H1 (cell line): ENCODE data around the gene ADK. TPM values are rescaled to one million over a fixed set of nuclear protein-coding genes. Genes with fewer than 3 reads are reported as not detected.

Experiments used
- CTCF ChIA-PET: fragments of 300-600 bp; sonication (Branson Sonifier 250); formaldehyde crosslinking; loops from one replicate; lab custom pipeline; 2021; ENCODE audit not compliant: partially characterized antibody; lab: Charles Lee
- POLR2A ChIA-PET: fragments of 300-600 bp; sonication (Branson Sonifier 250); formaldehyde crosslinking; loops from one replicate; lab custom pipeline; 2021; ENCODE audit warnings: inconsistent platforms; ENCODE audit not compliant: partially characterized antibody; lab: Charles Lee
- DNase-seq, 2 experiments: peaks; one replicate each; pipeline versions ENCODE4 v3.0.0 to v3.0.0-alpha.2; 2010 to 2022; ENCODE audit warnings: low spot score in 2 of 2, low read depth in 1 of 2, mixed read lengths in 1 of 2
- FAIRE-seq: peaks from 2 replicates; lab custom pipeline; 2011; peaks lifted over from hg19 to GRCh38; lab: Jason Lieb, UNC
- H2AFZ ChIP-seq: 2 replicates; pipeline ENCODE4 v1.8.1; 2012; ENCODE audit warnings: low read length, inconsistent platforms
- H2AK5ac ChIP-seq: 2 replicates; pipeline ENCODE4 v1.6.1; 2013; ENCODE audit warnings: low read depth, low read length
- H2BK120ac ChIP-seq: replicated peaks from 2 replicates; pipeline ENCODE3; 2013; ENCODE audit warnings: low read depth, low read length, inconsistent platforms
- H2BK12ac ChIP-seq: 2 replicates; pipeline ENCODE4 v1.6.1; 2013; ENCODE audit warnings: low read depth, low read length
- H2BK15ac ChIP-seq: 2 replicates; pipeline ENCODE4 v1.6.1; 2013; ENCODE audit warnings: low read length
- H2BK20ac ChIP-seq: 2 replicates; pipeline ENCODE4 v1.6.1; 2013; ENCODE audit warnings: low read length
- H2BK5ac ChIP-seq: 2 replicates; pipeline ENCODE4 v1.6.1; 2013; ENCODE audit warnings: low read depth, low read length
- H3K14ac ChIP-seq: 2 replicates; pipeline ENCODE4 v1.6.1; 2013; ENCODE audit warnings: inconsistent platforms; ENCODE audit not compliant: insufficient read length
- H3K18ac ChIP-seq: 2 replicates; pipeline ENCODE4 v1.6.1; 2013; ENCODE audit warnings: low read length; ENCODE audit errors: extremely low read depth
- H3K23ac ChIP-seq: 2 replicates; pipeline ENCODE4 v1.6.1; 2013; ENCODE audit warnings: inconsistent platforms; ENCODE audit not compliant: insufficient read length
- H3K23me2 ChIP-seq: 2 replicates; pipeline ENCODE4 v1.6.1; 2013; ENCODE audit warnings: low read depth, low read length
- H3K27ac ChIP-seq: 2 replicates; pipeline ENCODE4 v1.6.1; 2011; ENCODE audit warnings: low read depth, low read length, inconsistent platforms
- H3K27me3 ChIP-seq, 4 experiments: replicated peaks in 1 of 4; 1 replicate in 1 of 4; 2 replicates in 3 of 4; pipeline versions ENCODE4 v1.6.1 to v1.8.1; 2011 to 2013; ENCODE audit warnings: low read length in 3 of 4, mild to moderate bottlenecking in 3 of 4, inconsistent platforms in 2 of 4, mixed read lengths in 2 of 4, moderate library complexity in 1 of 4; ENCODE audit not compliant: control insufficient read depth in 3 of 4, insufficient read depth in 3 of 4; ENCODE audit errors: extremely low read depth in 1 of 4
- H3K36me3 ChIP-seq, 4 experiments: 2 replicates each; pipeline versions ENCODE4 v1.6.1 to v1.8.1; 2011 to 2013; ENCODE audit warnings: mild to moderate bottlenecking in 4 of 4, low read length in 3 of 4, moderate library complexity in 2 of 4, control low read depth in 1 of 4, inconsistent platforms in 1 of 4; ENCODE audit not compliant: insufficient read depth in 4 of 4, control insufficient read depth in 2 of 4
- H3K4ac ChIP-seq: replicated peaks from 2 replicates; pipeline ENCODE3; 2013; ENCODE audit warnings: low read length, low read depth, mixed read lengths, inconsistent platforms; ENCODE audit not compliant: insufficient read length
- H3K4me1 ChIP-seq, 4 experiments: replicated peaks in 1 of 4; 1 replicate in 1 of 4; 2 replicates in 3 of 4; pipeline versions ENCODE4 v1.6.1 to v1.8.1; 2011 to 2013; ENCODE audit warnings: low read length in 3 of 4, inconsistent platforms in 2 of 4, mixed read lengths in 1 of 4; ENCODE audit not compliant: insufficient read depth in 4 of 4, control insufficient read depth in 3 of 4
- H3K4me2 ChIP-seq, 2 experiments: 2 replicates each; pipeline versions ENCODE4 v1.6.1 to v1.8.1; 2011 to 2013; ENCODE audit warnings: low read depth in 2 of 2, low read length in 2 of 2, control low read depth in 1 of 2, inconsistent platforms in 1 of 2, mild to moderate bottlenecking in 1 of 2; ENCODE audit not compliant: insufficient read depth in 1 of 2
- H3K4me3 ChIP-seq, 4 experiments: fragments of 200-600, 300-600 bp in 1 of 4; sonication (generic), shearing (Covaris generic), sonication (Bioruptor Twin) in 1 of 4; 2 replicates each; pipeline versions ENCODE4 v1.5.1 to v1.8.1; 2011 to 2016; ENCODE audit warnings: low read length in 4 of 4, low read depth in 3 of 4, control low read depth in 2 of 4, inconsistent platforms in 2 of 4, mild to moderate bottlenecking in 2 of 4, mixed read lengths in 1 of 4, moderate library complexity in 1 of 4; ENCODE audit not compliant: insufficient read depth in 2 of 4; ENCODE audit errors: extremely low read depth in 1 of 4
- H3K56ac ChIP-seq: replicated peaks from 2 replicates; pipeline ENCODE3; 2013; ENCODE audit warnings: low read depth, mild to moderate bottlenecking, mixed read lengths, low read length, inconsistent platforms; ENCODE audit not compliant: insufficient read length
- H3K79me1 ChIP-seq: 2 replicates; pipeline ENCODE4 v1.6.1; 2013; ENCODE audit warnings: low read depth, low read length, control low read depth
- H3K79me2 ChIP-seq, 2 experiments: 2 replicates each; pipeline versions ENCODE4 v1.6.1 to v1.8.1; 2012 to 2013; ENCODE audit warnings: low read length in 2 of 2, mild to moderate bottlenecking in 2 of 2, inconsistent platforms in 1 of 2; ENCODE audit not compliant: insufficient read depth in 2 of 2, control insufficient read depth in 1 of 2
- H3K9ac ChIP-seq, 4 experiments: replicated peaks in 1 of 4; 1 replicate in 1 of 4; 2 replicates in 3 of 4; pipeline versions ENCODE4 v1.6.1 to v1.8.1; 2011 to 2013; ENCODE audit warnings: low read depth in 3 of 4, low read length in 3 of 4, control low read depth in 2 of 4, mild to moderate bottlenecking in 2 of 4, moderate library complexity in 2 of 4, inconsistent platforms in 1 of 4; ENCODE audit errors: extremely low read depth in 1 of 4
- H3K9me3 ChIP-seq, 2 experiments: 2 replicates each; pipeline versions ENCODE4 v1.6.1 to v1.8.1; 2012 to 2013; ENCODE audit warnings: mild to moderate bottlenecking in 2 of 2, moderate library complexity in 2 of 2, control low read depth in 1 of 2, inconsistent platforms in 1 of 2, low read depth in 1 of 2, low read length in 1 of 2, mixed read lengths in 1 of 2; ENCODE audit not compliant: insufficient read depth in 2 of 2
- H4K20me1 ChIP-seq, 2 experiments: replicated peaks in 1 of 2; 2 replicates each; pipeline versions ENCODE3 to v1.8.1; 2011 to 2013; ENCODE audit warnings: inconsistent platforms in 2 of 2, low read length in 2 of 2, mild to moderate bottlenecking in 1 of 2; ENCODE audit not compliant: insufficient read depth in 2 of 2, control insufficient read depth in 1 of 2
- H4K5ac ChIP-seq: 2 replicates; pipeline ENCODE4 v1.6.1; 2013; ENCODE audit warnings: low read length, low read depth, mixed read lengths, inconsistent platforms; ENCODE audit not compliant: insufficient read length
- H4K8ac ChIP-seq: 2 replicates; pipeline ENCODE4 v1.8.0; 2013; ENCODE audit warnings: mild to moderate bottlenecking, moderate library complexity, low read length, inconsistent platforms; ENCODE audit not compliant: insufficient read depth; ENCODE audit errors: extremely low read depth
- H4K91ac ChIP-seq: replicated peaks from 2 replicates; pipeline ENCODE3; 2013; ENCODE audit warnings: low read length, mixed read lengths, inconsistent platforms; ENCODE audit not compliant: insufficient read length
- ASH2L ChIP-seq: fragments of 200-600, 300-600 bp; sonication (generic); IDR thresholded peaks from one replicate; pipeline ENCODE4 v1.7.1; 2017; ENCODE audit warnings: low read length
- BACH1 ChIP-seq: IDR thresholded peaks from 2 replicates; pipeline ENCODE4 v1.6.1; 2012; ENCODE audit warnings: low read length, improper control_type of control experiment
- RNF2 ChIP-seq: fragments of 200-900, 300-1000 bp; sonication (generic); IDR thresholded peaks from 2 replicates; pipeline ENCODE4 v1.7.1; 2016; ENCODE audit warnings: borderline replicate concordance, low read depth, mild to moderate bottlenecking, antibody characterized with exemption, low read length; ENCODE audit not compliant: poor library complexity, severe bottlenecking; ENCODE audit errors: missing control alignments
- SP2 ChIP-seq: IDR thresholded peaks from 2 replicates; pipeline ENCODE4 v1.6.1; 2012; ENCODE audit warnings: mild to moderate bottlenecking, low read length, inconsistent platforms
- TCF12 ChIP-seq: IDR thresholded peaks from 2 replicates; pipeline ENCODE4 v1.6.1; 2011; ENCODE audit warnings: low read depth, mild to moderate bottlenecking, low read length
- polyA plus RNA-seq, 7 experiments: library from polyadenylated mRNA; depleted of rRNA in 3 of 7; stranded (reverse) in 5 of 7; unstranded in 2 of 7; fragments of >200 nt in 5 of 7; fragments of 200-250 nt in 2 of 7; gene quantifications; 1 replicate in 5 of 7; 2 replicates in 1 of 7; 4 replicates in 1 of 7; pipeline versions ENCODE4 v1.2.1 to v1.2.3, GENCODE V29; 2011 to 2013; ENCODE audit warnings: missing spikeins in 2 of 7, mixed read lengths in 2 of 7
- total RNA-seq: library from RNA; stranded (reverse); fragmentation: NEBNext Ultra II Directional; extraction: Animal tissue kit (Norgen Biotek cat#: 25700); gene quantifications from 2 replicates; pipeline ENCODE4 v1.2.1, GENCODE V29; 2021
- TF ChIP-seq, protein P1 (sequence below): IDR thresholded peaks from 2 replicates; pipeline ENCODE4 v1.6.1; 2011; ENCODE audit warnings: low read length, improper control_type of control experiment

Gene ADK
- total and polyA plus RNA-seq, 2 of the 8 experiments (the other 6 are each of a cell fraction or from before 2014, with no cell fraction given) = 12.3 to 42.4 TPM

DNA sequence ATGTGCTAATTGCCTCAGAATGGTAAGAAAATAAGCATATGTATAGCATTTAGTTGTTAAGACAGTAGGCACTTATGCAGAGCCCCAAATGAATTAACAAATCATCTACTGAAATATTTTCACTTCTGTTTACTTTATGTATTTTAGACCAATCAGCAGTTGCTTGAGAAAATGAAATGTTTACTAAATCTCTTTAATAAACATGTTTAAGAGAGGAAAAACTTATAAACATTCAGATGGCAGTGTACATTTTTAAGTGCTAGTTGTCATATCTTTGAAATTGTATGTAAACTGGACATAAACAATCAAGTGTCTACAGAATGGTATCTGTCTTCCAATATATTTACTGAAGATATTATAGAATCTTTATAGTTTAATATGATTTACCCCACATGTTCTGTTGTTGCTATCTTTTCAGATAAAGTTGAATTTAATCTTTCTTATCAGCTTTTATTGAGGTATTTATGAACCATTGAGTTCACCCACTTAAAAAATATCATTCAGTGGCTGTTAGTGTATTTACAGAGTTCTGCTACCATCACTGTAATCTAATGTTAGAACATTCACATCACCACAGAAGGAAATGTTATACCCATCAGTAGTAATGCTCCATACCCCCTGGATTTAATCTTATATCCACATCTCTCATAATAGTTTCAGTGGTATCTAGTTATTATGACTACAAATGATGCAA lies 264.3 kb downstream of the ADK start:
- Histone ChIP-seq H3K4me2 (no peak overlapping the region), H3K56ac (no peak overlapping the region)
- no peak for FAIRE-seq

More for the DNA sequence above, 264.3 kb downstream of the ADK start:
- Histone ChIP-seq H3K9me3 (peaks cover 0 to 3% of the 10 kb centered on the region in 2 experiments; a peak in 1 of 4 replicates), H2BK120ac (no peak overlapping the region), H3K36me3 (0 out of 8 replicates have a peak, but pooled peaks cover 0 to 5% (median 0%) of the 10 kb centered on the region in 4 experiments), H2AFZ (no peak overlapping the region), H3K27me3 (no peaks in the 10 kb centered on the region), H3K9ac (no peak overlapping the region), H3K79me1 (no peaks in the 10 kb centered on the region), H3K4ac (no peak overlapping the region), H3K23ac (no peak overlapping the region), H2BK12ac (no peak overlapping the region), H3K14ac (no peak overlapping the region), H2BK5ac (no peak overlapping the region), H3K18ac (no peak overlapping the region), H4K91ac (no peak overlapping the region), H4K5ac (no peak overlapping the region), H4K20me1 (no peaks in the 10 kb centered on the region), H3K4me1 (peaks cover 0 to 7% (median 5%) of the 10 kb centered on the region in 4 experiments; a peak in 5 of 7 replicates), H3K4me3 (no peak overlapping the region), H3K79me2 (no peaks in the 10 kb centered on the region), H2BK20ac (no peak overlapping the region), H2AK5ac (no peak overlapping the region), H3K23me2 (no peaks in the 10 kb centered on the region; the same call in 1 of the 2 replicates), H2BK15ac (no peak overlapping the region), H3K27ac (no peak overlapping the region), H4K8ac (no peak overlapping the region)
- no peak for DNase-seq
- CTCF ChIA-PET = no interaction called here
- POLR2A ChIA-PET = no interaction called here
- TF ChIP-seq ASH2L (no peak), RNF2 (no peak), BACH1 (no peak), TCF12 (no peak), SP2 (no peak)
- TF ChIP-seq, protein P1, sequence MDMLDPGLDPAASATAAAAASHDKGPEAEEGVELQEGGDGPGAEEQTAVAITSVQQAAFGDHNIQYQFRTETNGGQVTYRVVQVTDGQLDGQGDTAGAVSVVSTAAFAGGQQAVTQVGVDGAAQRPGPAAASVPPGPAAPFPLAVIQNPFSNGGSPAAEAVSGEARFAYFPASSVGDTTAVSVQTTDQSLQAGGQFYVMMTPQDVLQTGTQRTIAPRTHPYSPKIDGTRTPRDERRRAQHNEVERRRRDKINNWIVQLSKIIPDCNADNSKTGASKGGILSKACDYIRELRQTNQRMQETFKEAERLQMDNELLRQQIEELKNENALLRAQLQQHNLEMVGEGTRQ = no peak
- TF ChIP-seq, all 59 proteins: peak for 0
